GM12878 (cell line): ENCODE data around the gene BRWD1. TPM values are rescaled to one million over a fixed set of nuclear protein-coding genes. Genes with fewer than 3 reads are reported as not detected.
A peak's percentile ranks its signal among the peaks of the same experiment; 100 is the strongest.

Source experiments
- ATAC-seq: fragments of 200-7000 bp; cut with Tn5 transposase; 3 replicates; pipeline ENCODE4 v1.9.1; 2020; ENCODE audit warnings: mild to moderate bottlenecking, moderate library complexity
- BruUV-seq: library from RNA; stranded (reverse); fragments of 400-500 nt; replicated peaks from 2 replicates; lab custom pipeline; 2021; lab: Mats Ljungman, UMichigan
- CTCF ChIA-PET: fragments of 300-600 bp; sonication (Branson Sonifier 250); formaldehyde crosslinking; extraction: SDS; loops from one replicate; lab custom pipeline; 2021; ENCODE audit warnings: inconsistent platforms; lab: Yijun Ruan, JAX
- POLR2A ChIA-PET: fragments of 350-600 bp; formaldehyde crosslinking; extraction: SDS; loops from one replicate; lab custom pipeline; 2021; ENCODE audit warnings: inconsistent platforms; lab: Charles Lee
- RAD21 ChIA-PET: fragments of 300-600 bp; sonication (Branson Sonifier 250); formaldehyde crosslinking; loops from one replicate; lab custom pipeline; 2023; ENCODE audit warnings: antibody characterized with exemption; ENCODE audit not compliant: unreplicated experiment; lab: Charles Lee
- SMC1A ChIA-PET: fragments of 300-600 bp; sonication (Branson Sonifier 250); formaldehyde crosslinking; loops from one replicate; lab custom pipeline; 2023; ENCODE audit not compliant: unreplicated experiment, uncharacterized antibody; lab: Charles Lee
- DNase-seq: peaks from one replicate; pipeline ENCODE4 v3.0.0-alpha.2; 2011; ENCODE audit warnings: low read depth, low spot score
- FAIRE-seq: peaks from 3 replicates; lab custom pipeline; 2011; peaks lifted over from hg19 to GRCh38; lab: Jason Lieb, UNC
- H2AFZ ChIP-seq: 2 replicates; pipeline ENCODE4 v1.6.0; 2011; ENCODE audit warnings: low read depth, low read length, control low read depth; ENCODE audit not compliant: control insufficient read depth
- H3K27ac ChIP-seq: 2 replicates; pipeline ENCODE4 v1.5.1; 2011; ENCODE audit warnings: control low read depth; ENCODE audit not compliant: control insufficient read depth, insufficient read depth
- H3K27me3 ChIP-seq, 2 experiments: replicated peaks in 1 of 2; 2 replicates each; pipeline versions ENCODE4 v1.6.0 to v1.6.1; 2011; ENCODE audit warnings: low read length in 1 of 2; ENCODE audit not compliant: control insufficient read depth in 2 of 2, insufficient read depth in 2 of 2
- H3K36me3 ChIP-seq, 2 experiments: 2 replicates each; pipeline ENCODE4 v1.5.1; 2011; ENCODE audit warnings: low read length in 1 of 2; ENCODE audit not compliant: control insufficient read depth in 2 of 2, insufficient read depth in 2 of 2
- H3K4me1 ChIP-seq: 2 replicates; pipeline ENCODE4 v1.6.1; 2011; ENCODE audit warnings: mild to moderate bottlenecking, low read length, moderate library complexity, mixed read lengths; ENCODE audit not compliant: control insufficient read depth, insufficient read depth
- H3K4me2 ChIP-seq: 2 replicates; pipeline ENCODE4 v1.6.0; 2011; ENCODE audit warnings: control low read depth; ENCODE audit not compliant: control insufficient read depth, insufficient read depth
- H3K4me3 ChIP-seq: fragments of 200-600 bp; sonication (generic); 2 replicates; pipeline ENCODE4 v1.5.1; 2016
- H3K79me2 ChIP-seq: 2 replicates; pipeline ENCODE4 v1.6.0; 2011; ENCODE audit warnings: low read length; ENCODE audit not compliant: control insufficient read depth, insufficient read depth
- H3K9ac ChIP-seq: 2 replicates; pipeline ENCODE4 v1.8.0; 2011; ENCODE audit warnings: low read length, control low read depth, mixed read lengths; ENCODE audit not compliant: control insufficient read depth, insufficient read depth
- H3K9me3 ChIP-seq: replicated peaks from 3 replicates; pipeline ENCODE4 v1.5.1; 2011; ENCODE audit warnings: mild to moderate bottlenecking, low read length; ENCODE audit not compliant: control insufficient read depth, insufficient read depth
- H4K20me1 ChIP-seq: 2 replicates; pipeline ENCODE4 v1.6.0; 2011; ENCODE audit not compliant: control insufficient read depth, insufficient read depth
- BHLHE40 ChIP-seq, 2 experiments: fragments of 450-650 bp in 1 of 2; IDR thresholded peaks; 2 replicates each; pipeline ENCODE4 v1.6.1; 2011 to 2017; ENCODE audit warnings: low read depth in 2 of 2, borderline replicate concordance in 1 of 2, improper control_type of control experiment in 1 of 2, low read length in 1 of 2, mild to moderate bottlenecking in 1 of 2
- CHD2 ChIP-seq: IDR thresholded peaks from 2 replicates; pipeline ENCODE4 v1.6.1; 2011; ENCODE audit warnings: low read depth, low read length, improper control_type of control experiment, borderline replicate concordance
- CREM ChIP-seq: IDR thresholded peaks from 2 replicates; pipeline ENCODE4 v1.6.1; 2014; ENCODE audit warnings: antibody characterized with exemption, low read depth
- EED ChIP-seq: sonication (generic); IDR thresholded peaks from 2 replicates; pipeline ENCODE4 v1.6.1; 2016; ENCODE audit warnings: antibody characterized with exemption, low read depth
- EGR1 ChIP-seq, 2 experiments: IDR thresholded peaks; 1 replicate in 1 of 2; 2 replicates in 1 of 2; pipeline ENCODE4 v1.6.1; 2011 to 2012; ENCODE audit warnings: low read depth in 2 of 2, low read length in 2 of 2, borderline replicate concordance in 1 of 2, mild to moderate bottlenecking in 1 of 2, moderate library complexity in 1 of 2
- EP300 ChIP-seq, 2 experiments: fragments of 150-350 bp in 1 of 2; IDR thresholded peaks; 2 replicates each; pipeline ENCODE4 v1.6.1; 2011 to 2012; ENCODE audit warnings: low read depth in 2 of 2, low read length in 2 of 2, borderline replicate concordance in 1 of 2, improper control_type of control experiment in 1 of 2, inconsistent platforms in 1 of 2; ENCODE audit not compliant: control insufficient read depth in 1 of 2
- ESRRA ChIP-seq: IDR thresholded peaks from 2 replicates; pipeline ENCODE4 v1.6.1; 2012; ENCODE audit warnings: mild to moderate bottlenecking, low read length, improper control_type of control experiment
- EZH2 ChIP-seq: IDR thresholded peaks from 2 replicates; pipeline ENCODE4 v1.6.1; 2012; ENCODE audit warnings: low read depth, mild to moderate bottlenecking, control low read depth, inconsistent platforms, low read length, borderline replicate concordance; ENCODE audit not compliant: control insufficient read depth
- GATAD2B ChIP-seq: fragments of 450-650 bp; conservative IDR thresholded peaks from 2 replicates; pipeline ENCODE4 v1.6.1; 2017; ENCODE audit warnings: low read depth, mild to moderate bottlenecking, moderate library complexity
- HDGF ChIP-seq: fragments of 450-650 bp; IDR thresholded peaks from 2 replicates; pipeline ENCODE4 v1.6.1; 2016; ENCODE audit warnings: antibody characterized with exemption
- IKZF1 ChIP-seq: fragments of 450-650 bp; conservative IDR thresholded peaks from 2 replicates; pipeline ENCODE4 v1.6.1; 2017; ENCODE audit warnings: antibody characterized with exemption, mild to moderate bottlenecking
- KDM1A ChIP-seq: fragments of 200-600 bp; sonication (generic); IDR thresholded peaks from 2 replicates; pipeline ENCODE4 v1.6.1; 2016; ENCODE audit warnings: borderline replicate concordance
- LARP7 ChIP-seq: fragments of 450-650 bp; IDR thresholded peaks from 2 replicates; pipeline ENCODE4 v1.6.1; 2017; ENCODE audit warnings: mild to moderate bottlenecking
- NR2C1 ChIP-seq: fragments of 450-650 bp; IDR thresholded peaks from 2 replicates; pipeline ENCODE4 v1.6.1; 2017; ENCODE audit warnings: antibody characterized with exemption, mild to moderate bottlenecking, moderate library complexity
- POLR2A ChIP-seq: IDR thresholded peaks from 2 replicates; pipeline ENCODE4 v1.6.1; 2011; ENCODE audit warnings: low read depth, mild to moderate bottlenecking, low read length
- RAD51 ChIP-seq: fragments of 450-650 bp; IDR thresholded peaks from 2 replicates; pipeline ENCODE4 v1.6.1; 2016; ENCODE audit warnings: moderate library complexity, mild to moderate bottlenecking, inconsistent platforms
- SMARCA5 ChIP-seq: fragments of 450-650 bp; IDR thresholded peaks from 2 replicates; pipeline ENCODE4 v1.6.1; 2017; ENCODE audit warnings: mild to moderate bottlenecking
- TAF1 ChIP-seq: IDR thresholded peaks from 2 replicates; pipeline ENCODE4 v1.6.1; 2011; ENCODE audit warnings: mild to moderate bottlenecking, low read depth, low read length, borderline replicate concordance
- WGBS: methylation state at CpG from one replicate; pipeline ENCODE4 v1.1.6; 2016; ENCODE audit warnings: low lambda C conversion rate; ENCODE audit not compliant: insufficient replicate concordance, insufficient coverage; ENCODE audit errors: missing lambda C conversion rate; 5-methylcytosine and 5-hydroxymethylcytosine counted together
- in situ Hi-C: fragments of 300-500 bp; cut with MboI; formaldehyde crosslinking; loops from 9 replicates; pipeline ENCODE4 v1.14.3; 2018; ENCODE audit warnings: mixed read lengths
- intact Hi-C: fragments of 100-400 bp; cut with micrococcal nuclease; formaldehyde crosslinking; loops from one replicate; pipeline ENCODE4 v1.14.2; 2022; ENCODE audit not compliant: unreplicated experiment
- polyA plus RNA-seq, 11 experiments: library from polyadenylated mRNA; depleted of rRNA in 4 of 11; unstranded in 6 of 11; stranded (reverse) in 5 of 11; fragments of >200 nt; fragmentation: Nextera tagmentation in 4 of 11; fragmentation: Illumina TruSeq in 1 of 11; extraction: Ambion mirVana in 4 of 11; extraction: Trizol in 1 of 11; gene quantifications; 1 replicate in 1 of 11; 2 replicates in 10 of 11; pipeline versions ENCODE4 v1.2.1 to v1.2.3, GENCODE V29; 2011 to 2016; ENCODE audit warnings: inconsistent platforms in 2 of 11, missing spikeins in 2 of 11, low read depth in 1 of 11
- total RNA-seq, 4 experiments: library from RNA; depleted of rRNA in 3 of 4; stranded (reverse); fragments of >200 nt in 3 of 4; fragmentation: Illumina TruSeq in 1 of 4; extraction: Trizol in 1 of 4; gene quantifications; 2 replicates each; pipeline versions ENCODE4 v1.2.1 to v1.2.3, GENCODE V29; 2013 to 2021
- TF ChIP-seq, protein P1 (sequence below): fragments of 450-650 bp; IDR thresholded peaks from 2 replicates; pipeline ENCODE4 v1.6.1; 2017; ENCODE audit warnings: low read depth, mild to moderate bottlenecking, moderate library complexity
- TF ChIP-seq, protein P2 (sequence below): fragments of 450-650 bp; conservative IDR thresholded peaks from 2 replicates; pipeline ENCODE4 v1.6.1; 2017; ENCODE audit warnings: mild to moderate bottlenecking, moderate library complexity

BRWD1 gene
- total and polyA plus RNA-seq, 10 of the 15 experiments (the other 5 are each of a cell fraction or from before 2014, with no cell fraction given) = 3.1 to 19.0 (median 13.5) TPM

DNA sequence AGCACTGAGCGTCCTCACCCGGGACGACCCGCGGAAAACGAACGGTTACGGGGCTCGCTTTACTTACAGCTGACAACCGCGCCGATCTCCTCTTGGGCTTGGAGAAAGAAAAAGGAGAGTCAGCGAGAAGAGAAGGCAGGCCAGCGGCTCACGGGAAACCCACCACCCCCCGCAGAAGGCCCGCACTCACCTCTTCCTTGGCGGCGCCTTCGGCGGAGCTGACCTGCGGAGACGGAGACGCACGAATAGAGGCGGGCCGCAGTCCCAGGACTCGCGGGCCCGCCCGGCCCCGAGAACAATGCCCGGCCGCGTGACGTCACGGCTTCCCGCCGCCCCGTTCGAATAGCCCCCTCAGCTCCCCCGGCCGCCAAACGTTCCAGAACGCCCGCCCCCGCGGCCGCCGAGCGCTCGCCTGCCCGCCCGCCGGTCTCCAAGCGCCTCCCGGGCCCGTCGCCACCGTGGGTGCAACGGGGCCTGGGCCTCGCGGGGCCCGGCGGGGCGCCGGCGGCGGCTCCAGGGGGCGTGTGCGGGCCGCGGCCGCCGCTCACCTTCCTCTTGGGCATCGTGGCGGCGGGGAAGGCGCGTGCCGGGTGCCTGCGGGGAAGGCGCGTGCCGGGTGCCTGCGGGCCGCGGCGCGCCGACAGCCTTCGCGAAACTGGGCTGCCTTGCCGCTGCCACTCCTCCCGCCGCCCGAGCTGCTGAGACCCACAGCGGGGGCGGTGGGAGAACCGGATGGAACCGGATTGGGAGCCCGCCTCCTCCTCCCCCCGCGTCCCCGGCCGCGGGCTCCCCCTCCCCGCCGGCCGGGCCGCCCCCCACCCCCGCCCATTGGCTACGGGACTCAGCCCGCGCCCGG lies 35.2 kb upstream of the BRWD1 start, which contains the start of gene HMGN1:
Gene HMGN1, minus strand, starts transcription at position 734 of the 856 bp plus-strand sequence. Its CDS starts 171 bp downstream, at position 563.
- ATAC-seq (peak; percentile 51), FAIRE-seq (no peak), DNase-seq (peak; percentile 24)
- no TSS peak for BruUV-seq
- Histone ChIP-seq H3K27me3 (no peaks in the 10 kb centered on the region), H3K27ac (peak within 1 kb of the TSS; percentile 88), H4K20me1 (no peaks in the 10 kb centered on the region), H3K4me2 (peak within 1 kb of the TSS; percentile 82), H3K9me3 (no peaks in the 10 kb centered on the region), H2AFZ (peak within 1 kb of the TSS; percentile 93), H3K4me3 (peak within 1 kb of the TSS; percentile 91), H3K36me3 (peaks cover 0 to 17% of the 10 kb centered on the region in 2 experiments; a peak in 3 of 4 replicates), H3K9ac (peak within 1 kb of the TSS; percentile 93), H3K79me2 (peaks cover 36% of the 10 kb centered on the region), H3K4me1 (0 out of 2 replicates have a peak, but pooled peaks cover 3% of the 10 kb centered on the region)
- ChIA-PET CTCF (interaction anchor here (1.2 to 3.8 kb wide), 3 partner anchors 37 to 93 kb away, joined by 6 to 24 read pairs (median 15); no protein-coding TSS in a partner anchor), RAD21 (interaction anchor here (0.7 to 1.4 kb wide), 4 partner anchors 31 to 38 kb away, joined by 3 read pairs; a partner anchor contains a TSS), POLR2A (interaction anchor here (0.5 to 3.2 kb wide), 10 partner anchors 15 to 165 kb away, joined by 3 to 12 read pairs (median 4); partner anchors contain the start of genes BRWD1 and PSMG1), SMC1A (interaction anchor here (0.6 to 1.2 kb wide), 3 partner anchors 39 to 314 kb away, joined by 3 to 4 read pairs (median 3); no protein-coding TSS in a partner anchor)
- intact Hi-C loops = loop anchor here (2.0 kb wide), 3 partner anchors 32 to 40 kb away; partner anchors contain the start of gene BRWD1
- in situ Hi-C loops = no loop called here
- under 1% methylated on average over 41 of the region's 116 CpGs for WGBS
- TF ChIP-seq CHD2 (no peak), EED (no peak), BHLHE40 (IDR thresholded peaks at IDR 0.05; ENCODE audit: borderline replicate concordance in 1 of 2, low read depth in 2 of 2, low read length in 1 of 2) (peak in 1 of 2 experiments; percentile 94; a peak in 3 of 4 replicates), TAF1 (peak; percentile 70), KDM1A (no peak), POLR2A (peak; percentile 84), GATAD2B (peak; percentile 92), ESRRA (no peak), EP300 (IDR thresholded peaks at IDR 0.05; ENCODE audit: borderline replicate concordance in 1 of 2, control insufficient read depth in 1 of 2, low read depth in 2 of 2, low read length in 2 of 2) (no peak), LARP7 (peak; percentile 75; the same call in 1 of the 2 replicates), NR2C1 (peak; percentile 21; the same call in 1 of the 2 replicates), SMARCA5 (peak; percentile 72; the same call in 1 of the 2 replicates), EZH2 (no peak), HDGF (no peak), RAD51 (no peak), IKZF1 (peak; percentile 71; the same call in 1 of the 2 replicates), EGR1 (IDR thresholded peaks at IDR 0.05; ENCODE audit: borderline replicate concordance in 1 of 2, low read depth in 2 of 2, low read length in 2 of 2) (peak; percentile 39 to 96), CREM (peak; percentile 81)
- TF ChIP-seq, protein P1, sequence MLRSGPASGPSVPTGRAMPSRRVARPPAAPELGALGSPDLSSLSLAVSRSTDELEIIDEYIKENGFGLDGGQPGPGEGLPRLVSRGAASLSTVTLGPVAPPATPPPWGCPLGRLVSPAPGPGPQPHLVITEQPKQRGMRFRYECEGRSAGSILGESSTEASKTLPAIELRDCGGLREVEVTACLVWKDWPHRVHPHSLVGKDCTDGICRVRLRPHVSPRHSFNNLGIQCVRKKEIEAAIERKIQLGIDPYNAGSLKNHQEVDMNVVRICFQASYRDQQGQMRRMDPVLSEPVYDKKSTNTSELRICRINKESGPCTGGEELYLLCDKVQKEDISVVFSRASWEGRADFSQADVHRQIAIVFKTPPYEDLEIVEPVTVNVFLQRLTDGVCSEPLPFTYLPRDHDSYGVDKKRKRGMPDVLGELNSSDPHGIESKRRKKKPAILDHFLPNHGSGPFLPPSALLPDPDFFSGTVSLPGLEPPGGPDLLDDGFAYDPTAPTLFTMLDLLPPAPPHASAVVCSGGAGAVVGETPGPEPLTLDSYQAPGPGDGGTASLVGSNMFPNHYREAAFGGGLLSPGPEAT = no peak
- TF ChIP-seq, protein P2, sequence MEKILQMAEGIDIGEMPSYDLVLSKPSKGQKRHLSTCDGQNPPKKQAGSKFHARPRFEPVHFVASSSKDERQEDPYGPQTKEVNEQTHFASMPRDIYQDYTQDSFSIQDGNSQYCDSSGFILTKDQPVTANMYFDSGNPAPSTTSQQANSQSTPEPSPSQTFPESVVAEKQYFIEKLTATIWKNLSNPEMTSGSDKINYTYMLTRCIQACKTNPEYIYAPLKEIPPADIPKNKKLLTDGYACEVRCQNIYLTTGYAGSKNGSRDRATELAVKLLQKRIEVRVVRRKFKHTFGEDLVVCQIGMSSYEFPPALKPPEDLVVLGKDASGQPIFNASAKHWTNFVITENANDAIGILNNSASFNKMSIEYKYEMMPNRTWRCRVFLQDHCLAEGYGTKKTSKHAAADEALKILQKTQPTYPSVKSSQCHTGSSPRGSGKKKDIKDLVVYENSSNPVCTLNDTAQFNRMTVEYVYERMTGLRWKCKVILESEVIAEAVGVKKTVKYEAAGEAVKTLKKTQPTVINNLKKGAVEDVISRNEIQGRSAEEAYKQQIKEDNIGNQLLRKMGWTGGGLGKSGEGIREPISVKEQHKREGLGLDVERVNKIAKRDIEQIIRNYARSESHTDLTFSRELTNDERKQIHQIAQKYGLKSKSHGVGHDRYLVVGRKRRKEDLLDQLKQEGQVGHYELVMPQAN = peak; percentile 67
